Endothelial cell of umbilical vein (primary cell): ENCODE measurements around the gene NRGN. TPM values are rescaled to one million over a fixed set of nuclear protein-coding genes. Genes with fewer than 3 reads are reported as not detected.

Source experiments
- BruUV-seq: library from RNA; stranded (reverse); fragments of 400-500 nt; replicated peaks from 2 replicates; lab custom pipeline; 2021; lab: Mats Ljungman, UMichigan
- CTCF ChIA-PET: fragments of 300-600, 350-600 bp; sonication (Branson Sonifier 250); formaldehyde crosslinking; loops from one replicate; lab custom pipeline; 2021; ENCODE audit warnings: antibody characterized with exemption, inconsistent platforms; lab: Charles Lee
- POLR2A ChIA-PET: fragments of 300-600, 350-600 bp; sonication (Branson Sonifier 250); formaldehyde crosslinking; loops from one replicate; lab custom pipeline; 2021; ENCODE audit warnings: antibody characterized with exemption, inconsistent platforms; lab: Charles Lee
- DNase-seq: peaks from one replicate; pipeline ENCODE4 v3.0.0-alpha.2; 2011; ENCODE audit warnings: low read depth, low spot score
- FAIRE-seq: peaks from 2 replicates; lab custom pipeline; 2011; peaks lifted over from hg19 to GRCh38; lab: Jason Lieb, UNC
- H2AFZ ChIP-seq: 2 replicates; pipeline ENCODE4 v1.6.0; 2012; ENCODE audit warnings: low read depth, low read length, control low read depth, inconsistent platforms
- H3K27ac ChIP-seq: 2 replicates; pipeline ENCODE4 v1.5.1; 2011; ENCODE audit warnings: low read depth, mild to moderate bottlenecking, control low read depth, low read length, moderate library complexity; ENCODE audit not compliant: insufficient read depth
- H3K27me3 ChIP-seq, 2 experiments: 2 replicates each; pipeline versions ENCODE4 v1.6.0 to v1.6.1; 2011; ENCODE audit warnings: low read length in 2 of 2, mixed read lengths in 1 of 2; ENCODE audit not compliant: control insufficient read depth in 2 of 2, insufficient read depth in 2 of 2
- H3K36me3 ChIP-seq, 2 experiments: 2 replicates in 1 of 2; 3 replicates in 1 of 2; pipeline ENCODE4 v1.5.1; 2011; ENCODE audit warnings: low read length in 2 of 2, mild to moderate bottlenecking in 1 of 2, moderate library complexity in 1 of 2; ENCODE audit not compliant: control insufficient read depth in 2 of 2, insufficient read depth in 2 of 2; ENCODE audit errors: extremely low read depth in 1 of 2
- H3K4me1 ChIP-seq: 3 replicates; pipeline ENCODE4 v1.5.1; 2011; ENCODE audit warnings: mild to moderate bottlenecking, low read length; ENCODE audit not compliant: control insufficient read depth, insufficient read depth; ENCODE audit errors: extremely low read depth
- H3K4me2 ChIP-seq: 2 replicates; pipeline ENCODE4 v1.6.1; 2011; ENCODE audit warnings: low read length, control low read depth, mixed read lengths; ENCODE audit not compliant: insufficient read depth
- H3K4me3 ChIP-seq, 3 experiments: fragments of 200-600 bp in 1 of 3; sonication (generic), shearing (Covaris generic) in 1 of 3; replicated peaks in 1 of 3; 2 replicates each; pipeline ENCODE4 v1.5.1; 2011 to 2016; ENCODE audit warnings: control low read depth in 3 of 3, low read length in 3 of 3, mild to moderate bottlenecking in 2 of 3, inconsistent platforms in 1 of 3, low read depth in 1 of 3, moderate library complexity in 1 of 3; ENCODE audit not compliant: insufficient read depth in 1 of 3
- H3K79me2 ChIP-seq: 2 replicates; pipeline ENCODE4 v1.6.0; 2012; ENCODE audit warnings: low read length, inconsistent platforms; ENCODE audit not compliant: control insufficient read depth, insufficient read depth
- H3K9ac ChIP-seq: replicated peaks from 2 replicates; pipeline ENCODE3; 2011; ENCODE audit warnings: low read length, control low read depth; ENCODE audit not compliant: insufficient read depth; ENCODE audit errors: extremely low read depth
- H3K9me1 ChIP-seq: replicated peaks from 3 replicates; pipeline ENCODE4 v1.6.0; 2011; ENCODE audit warnings: mild to moderate bottlenecking, low read length; ENCODE audit not compliant: control insufficient read depth, insufficient read depth; ENCODE audit errors: extremely low read depth
- H3K9me3 ChIP-seq: replicated peaks from 2 replicates; pipeline ENCODE4 v1.5.1; 2012; ENCODE audit warnings: low read length, inconsistent platforms; ENCODE audit not compliant: control insufficient read depth, insufficient read depth
- H4K20me1 ChIP-seq: replicated peaks from 2 replicates; pipeline ENCODE3; 2011; ENCODE audit warnings: mild to moderate bottlenecking, low read length; ENCODE audit not compliant: control insufficient read depth, insufficient read depth; ENCODE audit errors: extremely low read depth
- EZH2 ChIP-seq: IDR thresholded peaks from 2 replicates; pipeline ENCODE4 v1.6.1; 2012; ENCODE audit warnings: borderline replicate concordance, low read depth, mild to moderate bottlenecking, moderate library complexity, low read length, inconsistent platforms; ENCODE audit not compliant: severe bottlenecking
- FOS ChIP-seq: IDR thresholded peaks from 2 replicates; pipeline ENCODE4 v1.6.1; 2011; ENCODE audit warnings: mild to moderate bottlenecking, low read length, moderate library complexity, borderline replicate concordance; ENCODE audit not compliant: insufficient read depth
- GATA2 ChIP-seq: IDR thresholded peaks from 2 replicates; pipeline ENCODE4 v1.7.0; 2011; ENCODE audit warnings: low read depth, mild to moderate bottlenecking, moderate library complexity, mixed read lengths, low read length; ENCODE audit not compliant: insufficient read length, insufficient read depth
- JUN ChIP-seq: IDR thresholded peaks from 2 replicates; pipeline ENCODE4 v1.6.1; 2011; ENCODE audit warnings: borderline replicate concordance, low read depth; ENCODE audit not compliant: insufficient read length, insufficient read depth
- MYC ChIP-seq: IDR thresholded peaks from one replicate; pipeline ENCODE4 v1.6.1; 2011; ENCODE audit warnings: mild to moderate bottlenecking, low read depth, low read length
- POLR2A ChIP-seq: IDR thresholded peaks from 2 replicates; pipeline ENCODE4 v1.6.1; 2012; ENCODE audit warnings: low read depth, mild to moderate bottlenecking, control low read depth, low read length
- POLR2AphosphoS5 ChIP-seq: IDR thresholded peaks from 2 replicates; pipeline ENCODE4 v1.6.1; 2012; ENCODE audit warnings: low read depth, mild to moderate bottlenecking, control low read depth, low read length, moderate library complexity; ENCODE audit not compliant: insufficient read depth
- dilution Hi-C: fragments of 300-500 bp; cut with MboI; formaldehyde crosslinking; loops from one replicate; pipeline ENCODE4 v1.15.0; 2019; ENCODE audit warnings: low sequenced_read_pairs; ENCODE audit not compliant: extremely low pct_ligation_motif_present
- intact Hi-C: fragments of 100-400 bp; cut with micrococcal nuclease; formaldehyde crosslinking; loops from one replicate; pipeline ENCODE4 v1.10.0; 2022
- polyA plus RNA-seq, 4 experiments: library from polyadenylated mRNA; depleted of rRNA in 3 of 4; stranded (reverse) in 3 of 4; unstranded in 1 of 4; fragments of >200 nt; gene quantifications; 2 replicates each; pipeline versions ENCODE4 v1.2.1 to v1.2.3, GENCODE V29; 2011 to 2012; ENCODE audit warnings: missing spikeins in 1 of 4
- total RNA-seq: library from RNA; stranded (reverse); gene quantifications from 2 replicates; pipeline ENCODE4 v1.2.3, GENCODE V29; 2021
- TF ChIP-seq, protein P1 (sequence below): IDR thresholded peaks from 2 replicates; pipeline ENCODE4 v1.6.1; 2011; ENCODE audit not compliant: insufficient read depth, insufficient read length
- TF ChIP-seq, protein P2 (sequence below), 2 donors: IDR thresholded peaks; 1 replicate in 1 of 2; 2 replicates in 1 of 2; pipeline ENCODE4 v1.5.1; 2011; ENCODE audit warnings: low read length in 2 of 2, mild to moderate bottlenecking in 2 of 2, moderate library complexity in 2 of 2, control low read depth in 1 of 2, inconsistent platforms in 1 of 2, low read depth in 1 of 2; ENCODE audit not compliant: insufficient read depth in 1 of 2; ENCODE audit errors: extremely low read depth in 1 of 2

NRGN gene
- total and polyA plus RNA-seq, 2 donors (not counting 3 experiments of a cell fraction or from before 2014, with no cell fraction given): 29.1 to 33.5 TPM

DNA sequence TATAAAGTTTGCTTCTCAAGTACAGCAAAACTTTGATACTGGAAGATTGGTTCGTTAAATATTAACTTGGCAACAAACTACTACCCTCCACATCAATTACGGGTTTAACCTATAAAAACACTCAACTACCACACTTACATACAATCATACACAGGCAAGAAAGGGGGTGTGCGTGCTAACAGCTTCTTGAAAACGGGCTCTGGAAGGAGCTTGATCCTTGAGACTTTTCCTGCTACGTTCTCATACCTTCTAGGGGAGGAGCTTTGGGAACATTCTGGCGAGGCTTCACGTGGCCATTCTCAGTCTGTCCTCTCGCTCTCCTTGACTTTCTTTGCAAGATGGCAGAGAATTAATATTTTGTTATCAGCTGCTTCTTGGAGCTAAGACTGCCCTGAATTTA, 29.2 kb downstream of the NRGN start:
- no peak overlapping the region for H2AFZ ChIP-seq
- FAIRE-seq (no peak), DNase-seq (no peak)
- peaks cover 2% of the 10 kb centered on the region in 2 experiments for H3K36me3 ChIP-seq
- CTCF ChIA-PET: interaction anchor here (0.6 to 6.6 kb wide), 15 partner anchors 8 to 125 kb away, joined by 3 to 54 read pairs (median 10); partner anchors contain the start of gene MSANTD2
- intact Hi-C loops: no loop called here
- H3K9ac ChIP-seq: no peak overlapping the region
- TF ChIP-seq POLR2A (no peak), JUN (no peak), EZH2 (no peak), POLR2AphosphoS5 (no peak), MYC (no peak), GATA2 (no peak), FOS (no peak)
- TF ChIP-seq, protein P1, sequence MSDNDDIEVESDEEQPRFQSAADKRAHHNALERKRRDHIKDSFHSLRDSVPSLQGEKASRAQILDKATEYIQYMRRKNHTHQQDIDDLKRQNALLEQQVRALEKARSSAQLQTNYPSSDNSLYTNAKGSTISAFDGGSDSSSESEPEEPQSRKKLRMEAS: no peak
- TF ChIP-seq, protein P2, sequence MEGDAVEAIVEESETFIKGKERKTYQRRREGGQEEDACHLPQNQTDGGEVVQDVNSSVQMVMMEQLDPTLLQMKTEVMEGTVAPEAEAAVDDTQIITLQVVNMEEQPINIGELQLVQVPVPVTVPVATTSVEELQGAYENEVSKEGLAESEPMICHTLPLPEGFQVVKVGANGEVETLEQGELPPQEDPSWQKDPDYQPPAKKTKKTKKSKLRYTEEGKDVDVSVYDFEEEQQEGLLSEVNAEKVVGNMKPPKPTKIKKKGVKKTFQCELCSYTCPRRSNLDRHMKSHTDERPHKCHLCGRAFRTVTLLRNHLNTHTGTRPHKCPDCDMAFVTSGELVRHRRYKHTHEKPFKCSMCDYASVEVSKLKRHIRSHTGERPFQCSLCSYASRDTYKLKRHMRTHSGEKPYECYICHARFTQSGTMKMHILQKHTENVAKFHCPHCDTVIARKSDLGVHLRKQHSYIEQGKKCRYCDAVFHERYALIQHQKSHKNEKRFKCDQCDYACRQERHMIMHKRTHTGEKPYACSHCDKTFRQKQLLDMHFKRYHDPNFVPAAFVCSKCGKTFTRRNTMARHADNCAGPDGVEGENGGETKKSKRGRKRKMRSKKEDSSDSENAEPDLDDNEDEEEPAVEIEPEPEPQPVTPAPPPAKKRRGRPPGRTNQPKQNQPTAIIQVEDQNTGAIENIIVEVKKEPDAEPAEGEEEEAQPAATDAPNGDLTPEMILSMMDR (IDR thresholded peaks at IDR 0.05; ENCODE audit: extremely low read depth in 1 of 2, insufficient read depth in 1 of 2, low read depth in 1 of 2, low read length in 2 of 2): no peak
- no peaks in the 10 kb centered on the region for H4K20me1 ChIP-seq
- H3K9me1 ChIP-seq: no peaks in the 10 kb centered on the region
- H3K4me1 ChIP-seq: peaks cover 34% of the 10 kb centered on the region
- no peak overlapping the region for H3K4me3 ChIP-seq
- peak overlapping the region; percentile 86 for H3K27ac ChIP-seq
- no peaks in the 10 kb centered on the region for H3K27me3 ChIP-seq
- peak overlapping the region; percentile 74 for H3K4me2 ChIP-seq
- peaks cover 3% of the 10 kb centered on the region for H3K79me2 ChIP-seq
- POLR2A ChIA-PET: no interaction called here
- dilution Hi-C loops: no loop called here
- no peaks in the 10 kb centered on the region for H3K9me3 ChIP-seq
- BruUV-seq: no TSS peak
